ENCODE data around the gene AFAP1.

DNA sequence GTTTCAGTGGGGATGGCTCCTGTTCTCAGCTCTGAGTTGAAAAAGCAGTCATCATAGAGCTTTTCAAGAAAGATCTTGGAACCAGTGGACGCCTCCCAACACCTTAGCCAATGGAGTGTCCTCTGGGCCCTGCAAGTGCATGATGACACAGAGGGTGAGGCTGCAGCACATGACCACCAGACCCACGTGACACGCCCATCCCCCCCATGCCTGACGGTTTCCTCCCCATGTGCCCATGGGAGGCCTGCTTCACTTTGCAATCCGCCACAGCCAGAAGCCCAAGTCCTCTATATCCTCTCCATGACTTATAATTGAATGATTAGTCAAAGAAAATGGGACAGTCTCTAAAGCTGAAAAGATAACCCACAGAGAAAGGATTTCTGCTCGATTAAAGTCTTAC lies 187.0 kb downstream of the AFAP1 start:
- TF ChIP-seq POLR2A (IDR thresholded peaks at IDR 0.05; ENCODE audit: low read depth, low read length) (no peak), POLR2AphosphoS5 (IDR thresholded peaks at IDR 0.05; ENCODE audit: low read depth, low read length) (no peak)
